HCT116 (cell line): ENCODE measurements around the gene UQCC2. TPM values are rescaled to one million over a fixed set of nuclear protein-coding genes. Genes with fewer than 3 reads are reported as not detected.

Experiments
- ATAC-seq: fragments of 200-7000 bp; cut with Tn5 transposase; 2 replicates; pipeline ENCODE4 v1.9.1; 2020; ENCODE audit warnings: mild to moderate bottlenecking, moderate library complexity
- BruUV-seq: library from RNA; stranded (reverse); fragments of 400-500 nt; replicated peaks from 2 replicates; lab custom pipeline; 2021; lab: Mats Ljungman, UMichigan
- CTCF ChIA-PET: fragments of 300-600 bp; sonication (Branson Sonifier 250); formaldehyde crosslinking; loops from one replicate; lab custom pipeline; 2021; ENCODE audit warnings: antibody characterized with exemption; lab: Charles Lee
- POLR2A ChIA-PET: fragments of 300-600, 350-600 bp; sonication (Branson Sonifier 250); formaldehyde crosslinking; loops from one replicate; lab custom pipeline; 2021; ENCODE audit warnings: antibody characterized with exemption; lab: Charles Lee
- RAD21 ChIA-PET, 2 experiments: fragments of 300-600 bp; sonication (Branson Sonifier 250); formaldehyde crosslinking; loops; one replicate each; lab custom pipeline; 2023; ENCODE audit warnings: low total read pairs in 2 of 2; ENCODE audit not compliant: uncharacterized antibody in 2 of 2, unreplicated experiment in 2 of 2, low non-redundant PET in 1 of 2; lab: Charles Lee
- DNase-seq: peaks from one replicate; pipeline ENCODE4 v3.0.0-alpha.2; 2010; ENCODE audit warnings: low read depth, low spot score
- H2AFZ ChIP-seq: fragments of 200-600 bp; shearing (Covaris generic), sonication (generic); 2 replicates; pipeline ENCODE4 v1.6.1; 2017; ENCODE audit warnings: low read depth, mixed run types, mixed read lengths, antibody characterized with exemption, low read length; ENCODE audit not compliant: poor library complexity, severe bottlenecking
- H3K27ac ChIP-seq: 2 replicates; pipeline ENCODE4 v1.5.1; 2012; ENCODE audit warnings: low read depth, low read length
- H3K27me3 ChIP-seq: fragments of 200-600 bp; sonication (generic); 2 replicates; pipeline ENCODE4 v1.6.1; 2016; ENCODE audit warnings: mixed run types, low read length, mixed read lengths; ENCODE audit not compliant: insufficient read depth
- H3K36me3 ChIP-seq, 2 experiments: fragments of 200-500 bp in 1 of 2; fragments of 200-600 bp in 1 of 2; sonication (Bioruptor generic) in 1 of 2; sonication (generic) in 1 of 2; 2 replicates each; pipeline versions ENCODE4 v1.5.1 to v1.6.1; 2014 to 2016; ENCODE audit warnings: low read length in 2 of 2, inconsistent platforms in 1 of 2, mixed read lengths in 1 of 2, mixed run types in 1 of 2; ENCODE audit not compliant: insufficient read depth in 2 of 2, control insufficient read depth in 1 of 2
- H3K4me1 ChIP-seq, 2 experiments: fragments of 200-600 bp in 1 of 2; sonication (generic) in 1 of 2; 2 replicates each; pipeline versions ENCODE4 v1.5.1 to v1.6.1; 2012 to 2017; ENCODE audit warnings: low read length in 2 of 2, inconsistent platforms in 1 of 2, mild to moderate bottlenecking in 1 of 2, mixed read lengths in 1 of 2, mixed run types in 1 of 2, moderate library complexity in 1 of 2; ENCODE audit not compliant: insufficient read depth in 2 of 2, control insufficient read depth in 1 of 2
- H3K4me2 ChIP-seq: fragments of 200-600 bp; sonication (generic); 2 replicates; pipeline ENCODE4 v1.6.1; 2017; ENCODE audit warnings: mixed run types, low read length, mixed read lengths
- H3K4me3 ChIP-seq, 2 experiments: fragments of 200-600 bp in 1 of 2; sonication (generic) in 1 of 2; replicated peaks in 1 of 2; 2 replicates each; pipeline ENCODE4 v1.5.1; 2011 to 2016; ENCODE audit warnings: low read length in 2 of 2, control low read depth in 1 of 2, low read depth in 1 of 2, mild to moderate bottlenecking in 1 of 2, mixed read lengths in 1 of 2, mixed run types in 1 of 2
- H3K79me2 ChIP-seq: fragments of 200-600 bp; sonication (generic); 2 replicates; pipeline ENCODE4 v1.6.1; 2017; ENCODE audit warnings: mild to moderate bottlenecking, mixed run types, low read length, moderate library complexity, mixed read lengths; ENCODE audit not compliant: insufficient read depth
- H3K9ac ChIP-seq: fragments of 200-600 bp; sonication (generic); 2 replicates; pipeline ENCODE4 v1.6.1; 2016; ENCODE audit warnings: low read length, mixed read lengths
- H3K9me2 ChIP-seq: fragments of 200-600 bp; sonication (generic), shearing (Covaris generic); 2 replicates; pipeline ENCODE4 v1.6.1; 2017; ENCODE audit warnings: mixed run types, mild to moderate bottlenecking, moderate library complexity; ENCODE audit not compliant: insufficient read depth
- H3K9me3 ChIP-seq, 2 experiments: fragments of 200-500 bp in 1 of 2; fragments of 200-600 bp in 1 of 2; sonication (Bioruptor generic) in 1 of 2; sonication (generic) in 1 of 2; 2 replicates each; pipeline ENCODE4 v1.6.1; 2014 to 2017; ENCODE audit warnings: low read length in 2 of 2, mixed read lengths in 2 of 2, inconsistent platforms in 1 of 2, low read depth in 1 of 2, mild to moderate bottlenecking in 1 of 2, mixed run types in 1 of 2, moderate library complexity in 1 of 2; ENCODE audit not compliant: control insufficient read depth in 1 of 2, insufficient read depth in 1 of 2
- H4K20me1 ChIP-seq: fragments of 200-600 bp; sonication (generic), shearing (Covaris generic); 2 replicates; pipeline ENCODE4 v1.6.1; 2017; ENCODE audit warnings: mixed run types, mild to moderate bottlenecking, moderate library complexity; ENCODE audit not compliant: insufficient read depth
- CBX3 ChIP-seq: IDR thresholded peaks from 2 replicates; pipeline ENCODE4 v1.6.1; 2012; ENCODE audit warnings: low read depth
- CEBPB ChIP-seq: IDR thresholded peaks from 2 replicates; pipeline ENCODE4 v1.6.1; 2012; ENCODE audit warnings: low read depth
- ELF1 ChIP-seq: IDR thresholded peaks from 2 replicates; pipeline ENCODE4 v1.6.1; 2012; ENCODE audit warnings: low read depth, borderline replicate concordance
- EZH2 ChIP-seq: fragments of 200-600 bp; sonication (generic); IDR thresholded peaks from 2 replicates; pipeline ENCODE4 v1.6.1; 2017; ENCODE audit warnings: antibody characterized with exemption, mixed run types
- EZH2phosphoT487 ChIP-seq: fragments of 200-600 bp; IDR thresholded peaks from 2 replicates; pipeline ENCODE4 v1.6.1; 2018; ENCODE audit warnings: antibody characterized with exemption, borderline replicate concordance
- JUND ChIP-seq: IDR thresholded peaks from 2 replicates; pipeline ENCODE4 v1.6.1; 2012
- POLR2AphosphoS5 ChIP-seq: IDR thresholded peaks from 2 replicates; pipeline ENCODE4 v1.6.1; 2011; ENCODE audit warnings: mild to moderate bottlenecking, low read depth, low read length, moderate library complexity
- RAD21 ChIP-seq: IDR thresholded peaks from 2 replicates; pipeline ENCODE4 v1.6.1; 2012; ENCODE audit warnings: low read depth, mild to moderate bottlenecking
- SIN3A ChIP-seq: IDR thresholded peaks from 2 replicates; pipeline ENCODE4 v1.6.1; 2012; ENCODE audit warnings: low read depth
- SP1 ChIP-seq: IDR thresholded peaks from 2 replicates; pipeline ENCODE4 v1.6.1; 2012; ENCODE audit warnings: low read depth
- SRF ChIP-seq: IDR thresholded peaks from 2 replicates; pipeline ENCODE4 v1.6.1; 2012; ENCODE audit warnings: low read depth
- YY1 ChIP-seq: IDR thresholded peaks from 2 replicates; pipeline ENCODE4 v1.6.1; 2011; ENCODE audit warnings: low read length, low read depth, moderate library complexity, mild to moderate bottlenecking; ENCODE audit not compliant: insufficient replicate concordance; ENCODE audit errors: extremely low read depth
- ZFX ChIP-seq: fragments of 450-650 bp; IDR thresholded peaks from 2 replicates; pipeline ENCODE4 v1.6.1; 2017
- ZNF274 ChIP-seq: fragments of 200-500 bp; sonication (Bioruptor generic); IDR thresholded peaks from 2 replicates; pipeline ENCODE4 v1.6.1; 2014; ENCODE audit warnings: mild to moderate bottlenecking, low read depth, low read length, inconsistent platforms
- intact Hi-C: fragments of 100-400 bp; cut with micrococcal nuclease; formaldehyde crosslinking; loops from 2 replicates; pipeline ENCODE4 v1.10.0; 2022
- total RNA-seq: library from RNA; stranded (reverse); gene quantifications from one replicate; pipeline ENCODE4 v1.2.1, GENCODE V29; 2021; ENCODE audit not compliant: unreplicated experiment
- TF ChIP-seq, protein P1 (sequence below), 3 experiments: fragments of 200-600 bp in 1 of 3; sonication (generic) in 1 of 3; IDR thresholded peaks in 2 of 3; conservative IDR thresholded peaks in 1 of 3; 2 replicates each; pipeline ENCODE4 v1.5.1; 2012 to 2017; ENCODE audit warnings: low read depth in 2 of 3, low read length in 2 of 3, antibody characterized with exemption in 1 of 3, borderline replicate concordance in 1 of 3, control low read depth in 1 of 3, mild to moderate bottlenecking in 1 of 3, mixed read lengths in 1 of 3, mixed run types in 1 of 3, moderate library complexity in 1 of 3; ENCODE audit not compliant: insufficient read depth in 1 of 3
- TF ChIP-seq, protein P2 (sequence below): IDR thresholded peaks from 2 replicates; pipeline ENCODE4 v1.6.1; 2012; ENCODE audit warnings: low read depth
- TF ChIP-seq, protein P3 (sequence below): IDR thresholded peaks from 2 replicates; pipeline ENCODE4 v1.6.1; 2012
- TF ChIP-seq, protein P4 (sequence below): IDR thresholded peaks from 2 replicates; pipeline ENCODE4 v1.6.1; 2012

Gene UQCC2
- total RNA-seq, 1 experiment from 2014 or later, result 95.1 TPM

DNA sequence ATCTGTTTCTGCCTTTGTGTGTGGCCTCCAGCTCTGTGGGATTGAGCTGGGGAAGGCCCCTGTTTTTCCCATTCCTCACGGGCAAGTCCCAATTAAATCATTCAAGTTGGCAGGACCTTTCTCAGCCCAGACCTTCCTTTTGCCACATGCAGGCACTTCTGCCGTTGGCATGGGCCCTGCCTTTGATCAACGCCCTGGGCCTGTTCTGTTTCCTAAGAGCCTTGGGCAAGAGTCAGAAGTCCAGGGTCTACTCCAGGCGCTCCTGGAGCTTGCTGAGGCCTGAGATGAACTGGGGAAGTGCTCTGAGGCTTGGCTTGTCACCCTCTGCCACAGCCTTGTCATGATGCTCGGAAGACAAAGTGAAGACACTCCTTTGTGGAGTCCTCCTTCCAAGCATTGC, 28.1 kb upstream of the UQCC2 start:
- H2AFZ ChIP-seq, result no peak overlapping the region
- RAD21 ChIA-PET, result no interaction called here
- DNase-seq (no peak), ATAC-seq (no peak)
- no peak overlapping the region for H3K4me2 ChIP-seq
- no peak overlapping the region for H3K27ac ChIP-seq
- H3K9me3 ChIP-seq, result no peaks in the 10 kb centered on the region
- no peak overlapping the region for H3K9ac ChIP-seq
- H3K36me3 ChIP-seq, result no peaks in the 10 kb centered on the region
- no TSS peak for BruUV-seq
- H3K79me2 ChIP-seq, result no peaks in the 10 kb centered on the region
- peaks cover 0 to 7% of the 10 kb centered on the region in 2 experiments; a peak in 2 of 4 replicates for H3K4me1 ChIP-seq
- POLR2A ChIA-PET, result interaction anchor here (0.7 kb wide), 1 partner anchor 23 kb away, joined by 3 read pairs; no protein-coding TSS in a partner anchor
- no peak overlapping the region for H3K4me3 ChIP-seq
- CTCF ChIA-PET, result no interaction called here
- intact Hi-C loops, result no loop called here
- H3K27me3 ChIP-seq, result peaks cover 6% of the 10 kb centered on the region; the same call in 1 of the 2 replicates
- H3K9me2 ChIP-seq, result no peaks in the 10 kb centered on the region
- TF ChIP-seq, protein P1, sequence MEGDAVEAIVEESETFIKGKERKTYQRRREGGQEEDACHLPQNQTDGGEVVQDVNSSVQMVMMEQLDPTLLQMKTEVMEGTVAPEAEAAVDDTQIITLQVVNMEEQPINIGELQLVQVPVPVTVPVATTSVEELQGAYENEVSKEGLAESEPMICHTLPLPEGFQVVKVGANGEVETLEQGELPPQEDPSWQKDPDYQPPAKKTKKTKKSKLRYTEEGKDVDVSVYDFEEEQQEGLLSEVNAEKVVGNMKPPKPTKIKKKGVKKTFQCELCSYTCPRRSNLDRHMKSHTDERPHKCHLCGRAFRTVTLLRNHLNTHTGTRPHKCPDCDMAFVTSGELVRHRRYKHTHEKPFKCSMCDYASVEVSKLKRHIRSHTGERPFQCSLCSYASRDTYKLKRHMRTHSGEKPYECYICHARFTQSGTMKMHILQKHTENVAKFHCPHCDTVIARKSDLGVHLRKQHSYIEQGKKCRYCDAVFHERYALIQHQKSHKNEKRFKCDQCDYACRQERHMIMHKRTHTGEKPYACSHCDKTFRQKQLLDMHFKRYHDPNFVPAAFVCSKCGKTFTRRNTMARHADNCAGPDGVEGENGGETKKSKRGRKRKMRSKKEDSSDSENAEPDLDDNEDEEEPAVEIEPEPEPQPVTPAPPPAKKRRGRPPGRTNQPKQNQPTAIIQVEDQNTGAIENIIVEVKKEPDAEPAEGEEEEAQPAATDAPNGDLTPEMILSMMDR (IDR thresholded peaks at IDR 0.05 in 2 of 3, conservative IDR thresholded peaks at IDR 0.05 in 1 of 3; ENCODE audit: borderline replicate concordance in 1 of 3, insufficient read depth in 1 of 3, low read depth in 2 of 3, low read length in 2 of 3), result no peak
- TF ChIP-seq ELF1 (no peak), RAD21 (no peak), ZFX (no peak), POLR2AphosphoS5 (no peak), CEBPB (no peak), SRF (no peak), JUND (no peak), CBX3 (no peak), YY1 (no peak), SIN3A (no peak), EZH2phosphoT487 (no peak), SP1 (no peak), ZNF274 (no peak), EZH2 (no peak)
- TF ChIP-seq, protein P2, sequence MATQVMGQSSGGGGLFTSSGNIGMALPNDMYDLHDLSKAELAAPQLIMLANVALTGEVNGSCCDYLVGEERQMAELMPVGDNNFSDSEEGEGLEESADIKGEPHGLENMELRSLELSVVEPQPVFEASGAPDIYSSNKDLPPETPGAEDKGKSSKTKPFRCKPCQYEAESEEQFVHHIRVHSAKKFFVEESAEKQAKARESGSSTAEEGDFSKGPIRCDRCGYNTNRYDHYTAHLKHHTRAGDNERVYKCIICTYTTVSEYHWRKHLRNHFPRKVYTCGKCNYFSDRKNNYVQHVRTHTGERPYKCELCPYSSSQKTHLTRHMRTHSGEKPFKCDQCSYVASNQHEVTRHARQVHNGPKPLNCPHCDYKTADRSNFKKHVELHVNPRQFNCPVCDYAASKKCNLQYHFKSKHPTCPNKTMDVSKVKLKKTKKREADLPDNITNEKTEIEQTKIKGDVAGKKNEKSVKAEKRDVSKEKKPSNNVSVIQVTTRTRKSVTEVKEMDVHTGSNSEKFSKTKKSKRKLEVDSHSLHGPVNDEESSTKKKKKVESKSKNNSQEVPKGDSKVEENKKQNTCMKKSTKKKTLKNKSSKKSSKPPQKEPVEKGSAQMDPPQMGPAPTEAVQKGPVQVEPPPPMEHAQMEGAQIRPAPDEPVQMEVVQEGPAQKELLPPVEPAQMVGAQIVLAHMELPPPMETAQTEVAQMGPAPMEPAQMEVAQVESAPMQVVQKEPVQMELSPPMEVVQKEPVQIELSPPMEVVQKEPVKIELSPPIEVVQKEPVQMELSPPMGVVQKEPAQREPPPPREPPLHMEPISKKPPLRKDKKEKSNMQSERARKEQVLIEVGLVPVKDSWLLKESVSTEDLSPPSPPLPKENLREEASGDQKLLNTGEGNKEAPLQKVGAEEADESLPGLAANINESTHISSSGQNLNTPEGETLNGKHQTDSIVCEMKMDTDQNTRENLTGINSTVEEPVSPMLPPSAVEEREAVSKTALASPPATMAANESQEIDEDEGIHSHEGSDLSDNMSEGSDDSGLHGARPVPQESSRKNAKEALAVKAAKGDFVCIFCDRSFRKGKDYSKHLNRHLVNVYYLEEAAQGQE, result no peak
- TF ChIP-seq, protein P3, sequence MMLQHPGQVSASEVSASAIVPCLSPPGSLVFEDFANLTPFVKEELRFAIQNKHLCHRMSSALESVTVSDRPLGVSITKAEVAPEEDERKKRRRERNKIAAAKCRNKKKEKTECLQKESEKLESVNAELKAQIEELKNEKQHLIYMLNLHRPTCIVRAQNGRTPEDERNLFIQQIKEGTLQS, result no peak
- TF ChIP-seq, protein P4, sequence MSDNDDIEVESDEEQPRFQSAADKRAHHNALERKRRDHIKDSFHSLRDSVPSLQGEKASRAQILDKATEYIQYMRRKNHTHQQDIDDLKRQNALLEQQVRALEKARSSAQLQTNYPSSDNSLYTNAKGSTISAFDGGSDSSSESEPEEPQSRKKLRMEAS, result no peak
- H4K20me1 ChIP-seq, result no peaks in the 10 kb centered on the region
